Tongue (tissue), 2 donors: ENCODE measurements around the gene CD163. TPM values are rescaled to one million over a fixed set of nuclear protein-coding genes. Genes with fewer than 3 reads are reported as not detected.
"Not testable (repeated sequence)": the region's sequence is repeated elsewhere in the genome, so short reads cannot be mapped to it uniquely, and the experiment has no call there.

Source experiments
- DNase-seq: peaks from one replicate; pipeline ENCODE4 v3.0.0-alpha.2; 2015
- total RNA-seq: library from RNA; depleted of rRNA; stranded (reverse); fragments of >200 nt; gene quantifications from one replicate; pipeline ENCODE4 v1.2.3, GENCODE V29; 2014

The CD163 gene
- 8.8 TPM for total RNA-seq

- DNase-seq, result peak; percentile 9
Measured at GRCh38 chr12:7503686-7504415, at the start of gene CD163. CD163 (minus strand) TSS chr12:7503777; CDS start chr12:7503690, 87 bp downstream.

GRCh38 chr12:7542813-7543212, 39.2 kb upstream of the CD163 start:
- DNase-seq, result peak; percentile 4

GRCh38 chr12:7542046-7542445, 38.5 kb upstream of the CD163 start:
- DNase-seq, result no peak

GRCh38 chr12:7514416-7514815, 10.8 kb upstream of the CD163 start:
- no peak for DNase-seq

- DNase-seq, result no peak
Measured at GRCh38 chr12:7512553-7512952, 9.0 kb upstream of the CD163 start.

GRCh38 chr12:7509793-7510470, 6.4 kb upstream of the CD163 start:
- not testable (repeated sequence) for DNase-seq

- DNase-seq, result no peak
Measured at GRCh38 chr12:7502612-7503011, 965 bp downstream of the CD163 start.

GRCh38 chr12:7501031-7501588, 2.5 kb downstream of the CD163 start:
- DNase-seq, result no peak

- DNase-seq, result no peak
Measured at GRCh38 chr12:7499636-7500035, 3.9 kb downstream of the CD163 start.

- peak; percentile 57 for DNase-seq
Measured at GRCh38 chr12:7498809-7499208, 4.8 kb downstream of the CD163 start.

- DNase-seq, result no peak
Measured at GRCh38 chr12:7497661-7498060, 5.9 kb downstream of the CD163 start.

- no peak for DNase-seq
Measured at GRCh38 chr12:7496451-7496850, 7.1 kb downstream of the CD163 start.

GRCh38 chr12:7495136-7495535, 8.4 kb downstream of the CD163 start:
- no peak for DNase-seq

GRCh38 chr12:7493006-7493405, 10.6 kb downstream of the CD163 start:
- no peak for DNase-seq

- DNase-seq, result peak; percentile 37
Measured at GRCh38 chr12:7486512-7486911, 17.1 kb downstream of the CD163 start.

GRCh38 chr12:7485095-7485494, 18.5 kb downstream of the CD163 start:
- no peak for DNase-seq

GRCh38 chr12:7483343-7483742, 20.2 kb downstream of the CD163 start:
- no peak for DNase-seq

- peak; percentile 44 for DNase-seq
Measured at GRCh38 chr12:7479771-7480170, 23.8 kb downstream of the CD163 start.

GRCh38 chr12:7472060-7472459, 31.5 kb downstream of the CD163 start:
- DNase-seq, result no peak

- DNase-seq, result peak; percentile 76
Measured at GRCh38 chr12:7460375-7461259, 43.0 kb downstream of the CD163 start.

GRCh38 chr12:7459973-7460372, 43.6 kb downstream of the CD163 start:
- DNase-seq, result no peak

- no peak for DNase-seq
Measured at GRCh38 chr12:7451756-7452155, 51.8 kb downstream of the CD163 start.

GRCh38 chr12:7450667-7451066, 52.9 kb downstream of the CD163 start:
- DNase-seq, result no peak
